ENCODE results near the gene FHIT. TPM values are rescaled to one million over a fixed set of nuclear protein-coding genes. Genes with fewer than 3 reads are reported as not detected.

Gene FHIT
- polyA plus RNA-seq, 1 of the 3 experiments (the other 2 are of a cell fraction), result 0.41 TPM

GRCh38 chr3:61055447-61055846 is 195.8 kb downstream of the FHIT start:
- no peaks in the 10 kb centered on the region for H3K9me2 ChIP-seq
- POLR2A ChIA-PET, result no interaction called here
- H3K9me3 ChIP-seq, result no peaks in the 10 kb centered on the region
- H2AFZ ChIP-seq (ENCODE audit: low read depth), result no peak overlapping the region
- H3K36me3 ChIP-seq (replicated peaks in 1 of 2; ENCODE audit: control insufficient read depth in 1 of 2, insufficient read depth in 2 of 2, low read length in 1 of 2), result no peaks in the 10 kb centered on the region
- peaks cover 0 to 5% of the 10 kb centered on the region in 2 experiments; a peak in 2 of 4 replicates for H3K4me1 ChIP-seq (ENCODE audit: control insufficient read depth in 1 of 2, insufficient read depth in 2 of 2, low read depth in 1 of 2, low read length in 1 of 2)
- TF ChIP-seq TCF12 (IDR thresholded peaks at IDR 0.05), result peak; percentile 37; the same call in 1 of the 2 replicates
- peak; percentile 41; the same call in 1 of the 2 replicates for TF ChIP-seq RCOR1 (IDR thresholded peaks at IDR 0.05; ENCODE audit: low read length)
- no peak for TF ChIP-seq USF2 (IDR thresholded peaks at IDR 0.05; ENCODE audit: borderline replicate concordance, low read depth, low read length)
- 76% methylated on average over 1 of the region's 1 CpG for WGBS (ENCODE audit: low lambda C conversion rate)
- H3K79me2 ChIP-seq (ENCODE audit: insufficient read depth), result no peaks in the 10 kb centered on the region
- no peaks in the 10 kb centered on the region for H3K27me3 ChIP-seq (ENCODE audit: insufficient read depth)
- H3K4me2 ChIP-seq, result no peak overlapping the region
- no peak overlapping the region for H3K4me3 ChIP-seq (ENCODE audit: low read depth in 2 of 2, low read length in 1 of 2)
- CTCF ChIA-PET, result interaction anchor here (0.5 to 1.3 kb wide), 2 partner anchors 28 to 30 kb away, joined by 4 read pairs; no protein-coding TSS in a partner anchor
- no peak overlapping the region for H3K9ac ChIP-seq
- no peaks in the 10 kb centered on the region for H3F3A ChIP-seq (replicated peaks; ENCODE audit: insufficient read depth)
- peak; percentile 9 for DNase-seq
- no peaks in the 10 kb centered on the region for H4K20me1 ChIP-seq (ENCODE audit: insufficient read depth)
- H3K27ac ChIP-seq (ENCODE audit: low read depth in 2 of 2, low read length in 1 of 2), result no peak overlapping the region

- Histone ChIP-seq H3K27me3 (ENCODE audit: insufficient read depth) (no peaks in the 10 kb centered on the region), H3K4me1 (ENCODE audit: control insufficient read depth in 1 of 2, insufficient read depth in 2 of 2, low read depth in 1 of 2, low read length in 1 of 2) (peaks cover 0 to 5% of the 10 kb centered on the region in 2 experiments; a peak in 2 of 4 replicates), H3K36me3 (replicated peaks in 1 of 2; ENCODE audit: control insufficient read depth in 1 of 2, insufficient read depth in 2 of 2, low read length in 1 of 2) (no peaks in the 10 kb centered on the region), H3K4me2 (no peak overlapping the region), H3K9me2 (no peaks in the 10 kb centered on the region), H3K9ac (no peak overlapping the region), H3K79me2 (ENCODE audit: insufficient read depth) (no peaks in the 10 kb centered on the region), H3K27ac (ENCODE audit: low read depth in 2 of 2, low read length in 1 of 2) (no peak overlapping the region), H4K20me1 (ENCODE audit: insufficient read depth) (no peaks in the 10 kb centered on the region), H3F3A (replicated peaks; ENCODE audit: insufficient read depth) (no peaks in the 10 kb centered on the region), H2AFZ (ENCODE audit: low read depth) (no peak overlapping the region), H3K4me3 (ENCODE audit: low read depth in 2 of 2, low read length in 1 of 2) (no peak overlapping the region), H3K9me3 (no peaks in the 10 kb centered on the region)
- ChIA-PET CTCF (interaction anchor here (0.9 kb wide), 1 partner anchor 119 kb away, joined by 3 read pairs; no protein-coding TSS in a partner anchor), POLR2A (no interaction called here)
- WGBS (ENCODE audit: low lambda C conversion rate), result 53% methylated on average over 2 of the region's 2 CpGs
- DNase-seq, result no peak
- TF ChIP-seq EP300 (IDR thresholded peaks at IDR 0.05; ENCODE audit: borderline replicate concordance in 1 of 2, low read depth in 1 of 2, low read length in 1 of 2), result peak in 1 of 2 experiments; percentile 39; a peak in 1 of 4 replicates
- no peak for TF ChIP-seq NFIC (IDR thresholded peaks at IDR 0.05; ENCODE audit: borderline replicate concordance)
- TF ChIP-seq GABPA (IDR thresholded peaks at IDR 0.05; ENCODE audit: low read depth), result no peak
- TF ChIP-seq RCOR1 (IDR thresholded peaks at IDR 0.05; ENCODE audit: low read length), result peak; percentile 41; the same call in 1 of the 2 replicates
- TF ChIP-seq TAF1 (IDR thresholded peaks at IDR 0.05; ENCODE audit: borderline replicate concordance, low read depth, low read length), result no peak
- TF ChIP-seq IRF3 (IDR thresholded peaks at IDR 0.05; ENCODE audit: low read depth, low read length), result no peak
Observed at GRCh38 chr3:61053781-61054496, 197.3 kb downstream of the FHIT start.
